MCF 10A (cell line): ENCODE results near the gene RHBDL1. TPM values are rescaled to one million over a fixed set of nuclear protein-coding genes. Genes with fewer than 3 reads are reported as not detected.

Experiments
- BruUV-seq: library from RNA; stranded (reverse); fragments of 400-500 nt; replicated peaks from 2 replicates; lab custom pipeline; 2021; lab: Mats Ljungman, UMichigan
- CTCF ChIA-PET: fragments of 300-600 bp; sonication (Branson Sonifier 250); formaldehyde crosslinking; extraction: SDS; loops from one replicate; lab custom pipeline; 2021; ENCODE audit warnings: antibody characterized with exemption, inconsistent platforms; lab: Yijun Ruan, JAX
- POLR2A ChIA-PET: fragments of 300-600, 350-650 bp; sonication (Branson Sonifier 250); formaldehyde crosslinking; extraction: SDS; loops from one replicate; lab custom pipeline; 2020; ENCODE audit warnings: antibody characterized with exemption, inconsistent platforms; lab: Yijun Ruan, JAX
- DNase-seq: peaks from one replicate; pipeline ENCODE4 v3.0.0-alpha.2; 2018; ENCODE audit not compliant: unreplicated experiment
- H3K27ac Mint-ChIP-seq: one replicate; pipeline ENCODE4 v1.8.0; 2022; ENCODE audit warnings: mild to moderate bottlenecking, low read depth, mixed read lengths; ENCODE audit not compliant: unreplicated experiment
- H3K27me3 Mint-ChIP-seq: one replicate; pipeline ENCODE4 v1.8.0; 2022; ENCODE audit warnings: mixed read lengths; ENCODE audit not compliant: insufficient read depth, unreplicated experiment
- H3K36me3 Mint-ChIP-seq: one replicate; pipeline ENCODE4 v1.8.0; 2022; ENCODE audit warnings: mild to moderate bottlenecking, moderate library complexity, mixed read lengths; ENCODE audit not compliant: insufficient read depth, unreplicated experiment
- H3K4me1 Mint-ChIP-seq: one replicate; pipeline ENCODE4 v1.8.0; 2022; ENCODE audit warnings: mixed read lengths; ENCODE audit not compliant: insufficient read depth, unreplicated experiment
- H3K4me3 Mint-ChIP-seq: one replicate; pipeline ENCODE4 v1.8.0; 2022; ENCODE audit warnings: mild to moderate bottlenecking, moderate library complexity, mixed read lengths; ENCODE audit not compliant: unreplicated experiment
- H3K9me3 Mint-ChIP-seq: one replicate; pipeline ENCODE4 v1.8.0; 2022; ENCODE audit warnings: mixed read lengths; ENCODE audit not compliant: unreplicated experiment
- intact Hi-C: fragments of 100-400 bp; cut with micrococcal nuclease; formaldehyde crosslinking; loops from 2 replicates; pipeline ENCODE4 v1.14.1; 2022
- total RNA-seq: library from RNA; stranded (reverse); gene quantifications from 2 replicates; pipeline ENCODE4 v1.2.3, GENCODE V29; 2022
- TF ChIP-seq, protein P1 (sequence below): fragments of 200-600 bp; IDR thresholded peaks from one replicate; pipeline ENCODE4 v1.8.0; 2022; ENCODE audit warnings: antibody characterized with exemption, mild to moderate bottlenecking; ENCODE audit not compliant: unreplicated experiment

The RHBDL1 gene
- total RNA-seq, 1 experiment from 2014 or later, result 3.0 TPM

DNA sequence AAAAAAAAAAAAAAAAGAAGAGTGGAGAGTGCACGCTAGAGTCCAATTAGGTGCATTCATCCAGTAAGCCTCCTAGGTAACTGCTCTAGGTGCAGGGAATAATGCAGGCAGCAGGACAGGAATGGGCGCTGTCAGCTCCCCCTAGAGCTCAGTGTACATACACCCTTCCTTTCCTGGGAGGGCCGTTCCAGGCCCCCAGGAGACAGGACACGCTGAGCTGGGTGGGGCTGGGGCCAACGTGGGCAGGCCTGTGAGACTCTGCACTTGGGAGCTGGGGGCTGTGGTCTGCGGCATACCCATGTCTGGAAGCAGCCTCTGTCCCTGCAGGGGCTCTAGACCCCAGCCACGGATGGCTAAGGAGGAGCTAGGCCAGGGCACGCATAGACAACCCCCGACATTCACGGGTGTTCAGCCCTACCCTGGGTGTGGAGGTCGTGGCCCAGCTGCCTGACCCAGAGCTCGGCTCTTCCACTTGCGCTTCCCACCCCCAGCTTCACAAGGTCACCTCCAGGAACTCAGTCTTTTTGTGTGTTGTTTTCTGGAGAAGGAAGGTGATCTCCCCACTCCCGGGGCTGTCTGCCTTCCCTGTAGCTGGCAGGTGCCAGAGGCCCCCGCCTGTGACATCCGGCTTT is 44.5 kb downstream of the RHBDL1 start:
- peak overlapping the region; percentile 78 for H3K4me3 Mint-ChIP-seq
- no peaks in the 10 kb centered on the region for H3K27me3 Mint-ChIP-seq
- ChIA-PET CTCF (interaction anchor here (0.6 to 2.4 kb wide), 15 partner anchors 8 to 480 kb away, joined by 3 to 14 read pairs (median 4); no protein-coding TSS in a partner anchor), POLR2A (interaction anchor here (0.9 to 9.6 kb wide), 19 partner anchors 6 to 130 kb away, joined by 3 to 124 read pairs (median 12); partner anchors contain the start of genes CHTF18, CIAO3, FBXL16 and HAGHL)
- DNase-seq, result peak; percentile 44
- intact Hi-C loops, result no loop called here
- BruUV-seq, result TSS peak; percentile 34
- TF ChIP-seq, protein P1, sequence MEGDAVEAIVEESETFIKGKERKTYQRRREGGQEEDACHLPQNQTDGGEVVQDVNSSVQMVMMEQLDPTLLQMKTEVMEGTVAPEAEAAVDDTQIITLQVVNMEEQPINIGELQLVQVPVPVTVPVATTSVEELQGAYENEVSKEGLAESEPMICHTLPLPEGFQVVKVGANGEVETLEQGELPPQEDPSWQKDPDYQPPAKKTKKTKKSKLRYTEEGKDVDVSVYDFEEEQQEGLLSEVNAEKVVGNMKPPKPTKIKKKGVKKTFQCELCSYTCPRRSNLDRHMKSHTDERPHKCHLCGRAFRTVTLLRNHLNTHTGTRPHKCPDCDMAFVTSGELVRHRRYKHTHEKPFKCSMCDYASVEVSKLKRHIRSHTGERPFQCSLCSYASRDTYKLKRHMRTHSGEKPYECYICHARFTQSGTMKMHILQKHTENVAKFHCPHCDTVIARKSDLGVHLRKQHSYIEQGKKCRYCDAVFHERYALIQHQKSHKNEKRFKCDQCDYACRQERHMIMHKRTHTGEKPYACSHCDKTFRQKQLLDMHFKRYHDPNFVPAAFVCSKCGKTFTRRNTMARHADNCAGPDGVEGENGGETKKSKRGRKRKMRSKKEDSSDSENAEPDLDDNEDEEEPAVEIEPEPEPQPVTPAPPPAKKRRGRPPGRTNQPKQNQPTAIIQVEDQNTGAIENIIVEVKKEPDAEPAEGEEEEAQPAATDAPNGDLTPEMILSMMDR, result no peak
- peak overlapping the region; percentile 59 for H3K27ac Mint-ChIP-seq
- H3K9me3 Mint-ChIP-seq, result no peaks in the 10 kb centered on the region
- peaks cover 9% of the 10 kb centered on the region for H3K4me1 Mint-ChIP-seq
- peaks cover 36% of the 10 kb centered on the region for H3K36me3 Mint-ChIP-seq

DNA sequence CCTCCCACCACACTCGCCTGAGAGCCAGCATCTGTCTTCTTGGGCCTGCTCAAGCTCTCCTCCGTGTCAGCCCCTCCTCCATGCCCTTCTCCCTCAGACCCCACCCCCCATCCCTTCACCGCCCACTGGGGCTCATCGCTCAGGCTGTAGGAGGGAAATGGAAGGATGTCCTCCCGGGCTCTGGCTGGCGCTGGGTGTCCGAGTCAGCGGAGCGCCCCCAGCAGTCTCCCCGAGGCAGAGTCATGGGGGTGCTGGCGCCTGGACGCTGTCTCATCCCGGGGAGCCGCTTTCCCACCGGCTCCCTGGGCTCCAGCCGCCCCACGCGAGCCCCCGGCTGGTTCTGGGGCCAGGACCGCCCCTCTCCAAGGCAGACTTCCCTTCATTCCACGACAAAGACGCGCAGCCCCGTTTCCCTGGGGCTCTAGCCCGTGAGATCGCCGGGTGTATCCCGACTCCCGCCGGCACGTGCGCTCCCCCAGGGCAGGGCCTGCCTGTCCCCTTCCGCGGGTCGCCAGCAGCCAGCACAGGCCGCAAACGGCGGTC is 45.0 kb downstream of the RHBDL1 start:
- peak; percentile 53 for DNase-seq
- ChIA-PET CTCF (interaction anchor here (0.6 to 2.4 kb wide), 14 partner anchors 8 to 480 kb away, joined by 3 to 14 read pairs (median 4); no protein-coding TSS in a partner anchor), POLR2A (interaction anchor here (0.7 to 9.6 kb wide), 25 partner anchors 7 to 1434 kb away, joined by 3 to 124 read pairs (median 9); partner anchors contain the start of genes CHTF18, CIAO3, FBXL16 and HAGHL)
- H3K9me3 Mint-ChIP-seq, result no peaks in the 10 kb centered on the region
- peak overlapping the region; percentile 59 for H3K27ac Mint-ChIP-seq
- peaks cover 36% of the 10 kb centered on the region for H3K36me3 Mint-ChIP-seq
- TF ChIP-seq, protein P1, result peak; percentile 17
- BruUV-seq, result no TSS peak
- H3K4me3 Mint-ChIP-seq, result peak overlapping the region; percentile 78
- H3K27me3 Mint-ChIP-seq, result no peaks in the 10 kb centered on the region
- intact Hi-C loops, result no loop called here
- H3K4me1 Mint-ChIP-seq, result peaks cover 9% of the 10 kb centered on the region

DNA sequence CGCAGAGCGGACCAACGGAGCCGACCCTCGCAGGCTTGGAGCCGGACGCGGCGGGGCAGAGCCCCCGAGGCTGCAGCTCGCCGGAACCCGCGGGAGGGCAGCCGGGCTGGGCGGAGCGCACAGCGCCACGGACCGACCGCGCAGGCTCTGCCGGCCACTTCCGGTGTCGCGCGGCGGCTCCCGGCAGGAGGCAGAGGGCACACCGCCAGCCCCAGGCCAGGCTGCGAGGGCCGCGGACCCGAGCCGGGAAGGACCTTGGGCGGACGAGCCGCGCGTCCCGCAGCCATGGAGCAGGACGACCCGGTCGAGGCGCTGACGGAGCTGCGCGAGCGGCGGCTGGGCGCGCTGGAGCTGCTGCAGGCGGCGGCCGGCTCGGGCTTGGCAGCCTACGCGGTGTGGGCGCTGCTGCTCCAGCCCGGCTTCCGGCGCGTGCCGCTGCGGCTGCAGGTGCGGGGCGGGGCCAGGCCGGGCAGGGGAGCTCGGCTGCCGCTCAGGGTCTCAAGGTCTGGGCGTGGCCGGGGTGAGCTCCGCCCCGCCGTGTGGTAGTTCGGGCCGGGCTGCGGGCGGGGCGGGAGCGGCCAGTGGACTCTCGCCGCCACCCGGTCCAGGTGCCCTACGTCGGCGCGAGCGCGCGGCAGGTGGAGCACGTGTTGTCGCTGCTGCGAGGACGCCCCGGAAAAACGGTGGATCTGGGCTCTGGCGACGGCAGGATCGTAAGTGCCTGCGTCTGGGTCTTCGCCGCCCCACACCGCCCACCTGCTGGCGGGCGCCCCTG is 45.7 kb downstream of the RHBDL1 start, which contains the start of gene ANTKMT:
ANTKMT (plus strand) TSS at position 157 of the 775 bp plus-strand sequence; CDS start at position 286, 129 bp downstream.
- peaks cover 36% of the 10 kb centered on the region for H3K36me3 Mint-ChIP-seq

More for the DNA sequence above, 45.7 kb downstream of the RHBDL1 start, which contains the start of gene ANTKMT:
- Mint-ChIP-seq H3K4me3 (peak within 1 kb of the TSS; percentile 78), H3K9me3 (no peaks in the 10 kb centered on the region), H3K27ac (peak within 1 kb of the TSS; percentile 59), H3K4me1 (peaks cover 9% of the 10 kb centered on the region), H3K27me3 (no peaks in the 10 kb centered on the region)
- intact Hi-C loops, result no loop called here
- BruUV-seq, result no TSS peak
- TF ChIP-seq, protein P1, result no peak
- POLR2A ChIA-PET, result interaction anchor here (0.7 to 9.6 kb wide), 26 partner anchors 8 to 1434 kb away, joined by 3 to 124 read pairs (median 7); partner anchors contain the start of genes CHTF18, CIAO3, FBXL16 and JMJD8
- DNase-seq, result peak; percentile 82
- CTCF ChIA-PET, result interaction anchor here (0.8 to 2.4 kb wide), 9 partner anchors 9 to 97 kb away, joined by 3 to 14 read pairs (median 4); no protein-coding TSS in a partner anchor
